GM18870 (cell line): ENCODE measurements around the gene OR1N2.
"Not testable (repeated sequence)": the region's sequence is repeated elsewhere in the genome, so short reads cannot be mapped to it uniquely, and the experiment has no call there.

Experiments used
- ATAC-seq: cut with Tn5 transposase; IDR thresholded peaks from one replicate; pipeline ENCODE4 v1.9.1; 2021; ENCODE audit warnings: moderate library complexity; ENCODE audit not compliant: unreplicated experiment

The OR1N2 gene

GRCh38 chr9:122552812-122553211 lies at the start of gene OR1N2:
Gene OR1N2 (plus strand): TSS chr9:122553112. CDS start chr9:122553212, 100 bp downstream.
- no peak for ATAC-seq

- ATAC-seq: no peak
These were observed 45.9 kb upstream of the OR1N2 start for GRCh38 chr9:122506964-122507363.

- ATAC-seq: no peak
These were observed 42.4 kb upstream of the OR1N2 start, which contains the start of gene OR1J2 for GRCh38 chr9:122510502-122510901. Gene OR1J2 (plus strand): TSS chr9:122510802. CDS start chr9:122510802, 0 bp downstream.

- ATAC-seq: no peak
These were observed 34.7 kb upstream of the OR1N2 start for GRCh38 chr9:122518226-122518625.

GRCh38 chr9:122518841-122519240 lies 34.1 kb upstream of the OR1N2 start, which contains the start of gene OR1J4:
Gene OR1J4 (plus strand): TSS chr9:122519141. CDS start chr9:122519141, 0 bp downstream.
- ATAC-seq: no peak

- no peak for ATAC-seq
These were observed 33.5 kb upstream of the OR1N2 start for GRCh38 chr9:122519376-122519775.

GRCh38 chr9:122526602-122527001 lies 26.3 kb upstream of the OR1N2 start:
- no peak for ATAC-seq

GRCh38 chr9:122527193-122527592 lies 25.7 kb upstream of the OR1N2 start, which contains the start of gene OR1N1:
Gene OR1N1 (minus strand): TSS chr9:122527293. CDS start chr9:122527293, 0 bp downstream.
- no peak for ATAC-seq

- ATAC-seq: not testable (repeated sequence)
These were observed 21.8 kb upstream of the OR1N2 start for GRCh38 chr9:122531157-122531556.

GRCh38 chr9:122536134-122536533 lies 16.8 kb upstream of the OR1N2 start:
- no peak for ATAC-seq

GRCh38 chr9:122537066-122537465 lies 15.8 kb upstream of the OR1N2 start:
- not testable (repeated sequence) for ATAC-seq

GRCh38 chr9:122538757-122539156 lies 14.2 kb upstream of the OR1N2 start:
- ATAC-seq: no peak

GRCh38 chr9:122546196-122546595 lies 6.7 kb upstream of the OR1N2 start:
- no peak for ATAC-seq

- no peak for ATAC-seq
These were observed 1.5 kb upstream of the OR1N2 start for GRCh38 chr9:122551371-122551770.

GRCh38 chr9:122561446-122561845 lies 8.5 kb downstream of the OR1N2 start:
- ATAC-seq: no peak

- ATAC-seq: no peak
These were observed 9.3 kb downstream of the OR1N2 start for GRCh38 chr9:122562134-122562760.

GRCh38 chr9:122567901-122568300 lies 15.0 kb downstream of the OR1N2 start:
- ATAC-seq: no peak

GRCh38 chr9:122572456-122572855 lies 19.5 kb downstream of the OR1N2 start:
- no peak for ATAC-seq

GRCh38 chr9:122579874-122580273 lies 27.0 kb downstream of the OR1N2 start:
- no peak for ATAC-seq

- ATAC-seq: no peak
These were observed 27.4 kb downstream of the OR1N2 start for GRCh38 chr9:122580360-122580759.

- ATAC-seq: not testable (repeated sequence)
These were observed 30.4 kb downstream of the OR1N2 start, which contains the start of gene OR1L8 for GRCh38 chr9:122583284-122583683. Gene OR1L8 (minus strand): TSS chr9:122583384. CDS start chr9:122568477, 14,907 bp downstream.
